ENCODE results near the gene LPAR5. TPM values are rescaled to one million over a fixed set of nuclear protein-coding genes. Genes with fewer than 3 reads are reported as not detected.

Gene LPAR5
- total RNA-seq, 1 experiment from 2014 or later = 0.22 TPM

DNA sequence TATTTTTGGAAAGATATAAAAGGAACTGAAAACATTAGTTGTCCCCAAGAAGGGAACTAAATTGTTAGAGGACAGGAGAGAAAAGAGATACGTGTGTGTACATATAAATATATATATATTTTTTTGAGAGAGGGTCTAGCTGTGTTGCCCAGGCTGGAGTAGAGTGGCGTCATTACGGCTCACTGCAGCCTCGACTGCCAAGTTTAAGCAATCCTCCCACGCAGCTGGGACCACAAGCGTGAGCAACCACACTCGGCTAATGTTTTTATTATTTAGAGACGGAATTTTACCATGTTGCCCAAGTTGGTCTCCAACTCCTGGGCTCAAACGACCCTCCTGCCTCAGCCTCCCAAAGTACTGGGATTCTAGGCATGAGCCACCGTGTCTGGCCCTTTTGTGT, 51.5 kb downstream of the LPAR5 start:
- no peaks in the 10 kb centered on the region for H3K4me1 ChIP-seq (ENCODE audit: insufficient read depth, low read length)
- no peak overlapping the region for H2BK5ac ChIP-seq (ENCODE audit: insufficient read length, low read length)
- H2AFZ ChIP-seq (ENCODE audit: low read length) = no peak overlapping the region
- no peak overlapping the region for H2BK15ac ChIP-seq (ENCODE audit: low read depth, low read length)
- Mint-ChIP-seq H3K27me3 (ENCODE audit: low read depth) (no peaks in the 10 kb centered on the region), H3K4me1 (no peaks in the 10 kb centered on the region), H3K4me3 (no peak overlapping the region), H3K36me3 (ENCODE audit: insufficient read depth in 1 of 3, low read depth in 3 of 3) (peaks cover 57 to 95% (median 85%) of the 10 kb centered on the region in 3 experiments), H3K9me3 (no peaks in the 10 kb centered on the region), H3K27ac (no peak overlapping the region)
- H2BK120ac ChIP-seq (ENCODE audit: low read depth, low read length, poor library complexity, severe bottlenecking) = no peak overlapping the region
- no peak overlapping the region for H2AK5ac ChIP-seq (ENCODE audit: insufficient read length, low read length)
- no peak overlapping the region for H3T11ph ChIP-seq (ENCODE audit: low read length)
- H4K5ac ChIP-seq (ENCODE audit: insufficient read length, low read depth, low read length) = no peak overlapping the region
- no peak overlapping the region for H2BK20ac ChIP-seq (ENCODE audit: low read depth, low read length, poor library complexity, severe bottlenecking)
- H4K8ac ChIP-seq (replicated peaks; ENCODE audit: insufficient read length, low read depth, low read length) = no peak overlapping the region
- TF ChIP-seq, protein P1, sequence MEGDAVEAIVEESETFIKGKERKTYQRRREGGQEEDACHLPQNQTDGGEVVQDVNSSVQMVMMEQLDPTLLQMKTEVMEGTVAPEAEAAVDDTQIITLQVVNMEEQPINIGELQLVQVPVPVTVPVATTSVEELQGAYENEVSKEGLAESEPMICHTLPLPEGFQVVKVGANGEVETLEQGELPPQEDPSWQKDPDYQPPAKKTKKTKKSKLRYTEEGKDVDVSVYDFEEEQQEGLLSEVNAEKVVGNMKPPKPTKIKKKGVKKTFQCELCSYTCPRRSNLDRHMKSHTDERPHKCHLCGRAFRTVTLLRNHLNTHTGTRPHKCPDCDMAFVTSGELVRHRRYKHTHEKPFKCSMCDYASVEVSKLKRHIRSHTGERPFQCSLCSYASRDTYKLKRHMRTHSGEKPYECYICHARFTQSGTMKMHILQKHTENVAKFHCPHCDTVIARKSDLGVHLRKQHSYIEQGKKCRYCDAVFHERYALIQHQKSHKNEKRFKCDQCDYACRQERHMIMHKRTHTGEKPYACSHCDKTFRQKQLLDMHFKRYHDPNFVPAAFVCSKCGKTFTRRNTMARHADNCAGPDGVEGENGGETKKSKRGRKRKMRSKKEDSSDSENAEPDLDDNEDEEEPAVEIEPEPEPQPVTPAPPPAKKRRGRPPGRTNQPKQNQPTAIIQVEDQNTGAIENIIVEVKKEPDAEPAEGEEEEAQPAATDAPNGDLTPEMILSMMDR (conservative IDR thresholded peaks at IDR 0.05) = no peak
- no CpG with 5 or more reads among the region's 10 CpGs for WGBS (ENCODE audit: extremely low coverage, insufficient read length, low lambda C conversion rate)
- H3K4ac ChIP-seq (ENCODE audit: low read depth, low read length) = no peak overlapping the region
- H4K91ac ChIP-seq (ENCODE audit: insufficient read length, low read depth, low read length) = no peak overlapping the region
- H3K23me2 ChIP-seq (ENCODE audit: insufficient read length, low read depth, low read length, poor library complexity, severe bottlenecking) = no peaks in the 10 kb centered on the region
- no peak overlapping the region for H3K4me2 ChIP-seq (ENCODE audit: insufficient read depth, insufficient read length, low read length)
- no peaks in the 10 kb centered on the region for H3K27me3 ChIP-seq (ENCODE audit: insufficient read depth, low read length)
- no peak overlapping the region for H3K14ac ChIP-seq (ENCODE audit: insufficient read depth, low read length)
- no peak overlapping the region for H3K18ac ChIP-seq (ENCODE audit: insufficient read length, low read depth, low read length)
- no peak overlapping the region for H3K9ac ChIP-seq (ENCODE audit: extremely low read depth, insufficient read length, low read length)
- DNase-seq = no peak
- H3K23ac ChIP-seq (ENCODE audit: insufficient read length, low read depth, low read length) = no peak overlapping the region
- no peaks in the 10 kb centered on the region for H3K9me3 ChIP-seq (ENCODE audit: control insufficient read depth, low read depth, low read length)
- no peak overlapping the region for H3K27ac ChIP-seq (ENCODE audit: insufficient read length, low read depth, low read length)
- H2BK12ac ChIP-seq (ENCODE audit: insufficient read length, low read depth, low read length) = no peak overlapping the region
- H4K20me1 ChIP-seq (ENCODE audit: control insufficient read depth, insufficient read depth, insufficient read length) = no peaks in the 10 kb centered on the region
- H3K56ac ChIP-seq (ENCODE audit: insufficient read length, low read depth, low read length) = no peak overlapping the region
- no peaks in the 10 kb centered on the region for H3K79me1 ChIP-seq (ENCODE audit: insufficient read depth, low read depth, low read length, poor library complexity, severe bottlenecking)
- no peaks in the 10 kb centered on the region for H3K79me2 ChIP-seq (ENCODE audit: insufficient read depth, low read length)

Measured in H9 (cell line).